Erythroblast (primary cell): Measurements from ENCODE around the gene HNF1A.

Experiments used
- GATA1 ChIP-seq: IDR thresholded peaks from 2 replicates; pipeline ENCODE4 v1.6.1; 2011; ENCODE audit warnings: low read depth, mild to moderate bottlenecking, control low read depth, low read length, moderate library complexity
- POLR2A ChIP-seq: IDR thresholded peaks from 2 replicates; pipeline ENCODE4 v1.6.1; 2011; ENCODE audit warnings: mild to moderate bottlenecking, low read length

DNA sequence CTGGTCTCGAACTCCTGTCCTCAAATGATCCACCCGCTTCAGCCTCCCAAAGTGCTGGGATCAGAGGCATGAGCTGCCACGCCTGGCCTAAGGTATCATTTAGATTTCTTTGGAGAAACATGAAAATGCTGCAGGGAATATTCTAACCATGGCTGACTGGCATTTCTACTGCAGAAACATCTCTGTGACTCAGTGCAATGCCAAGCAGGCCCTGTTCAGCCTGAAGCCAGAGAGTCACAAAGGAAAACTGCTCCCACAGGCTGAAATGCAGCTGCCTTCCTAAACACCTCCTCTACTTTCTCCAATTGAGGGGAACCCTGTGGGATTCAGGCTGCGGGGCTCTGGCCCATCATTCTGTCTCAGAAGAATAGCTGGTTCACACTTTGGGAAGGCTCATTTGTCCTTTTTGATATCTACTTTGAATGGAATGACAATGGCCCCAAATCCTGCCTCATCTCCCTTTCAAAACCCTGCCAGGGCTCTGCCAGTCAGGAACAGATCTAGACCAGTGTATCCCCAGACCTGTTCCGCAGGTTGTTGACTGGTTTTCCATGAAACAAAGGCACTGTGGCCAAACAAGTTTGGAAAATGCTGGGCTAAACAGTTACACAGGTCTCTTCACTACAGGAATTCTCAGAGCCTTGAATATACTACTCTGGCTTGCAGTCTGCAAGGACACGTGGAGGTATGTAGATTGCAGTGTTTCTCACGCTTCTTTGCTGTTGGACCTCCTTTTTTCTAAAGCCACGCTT, 30.2 kb downstream of the HNF1A start:
- TF ChIP-seq POLR2A, result no peak
- TF ChIP-seq GATA1, result no peak
